Measurements from ENCODE around the gene TEX261. TPM values are rescaled to one million over a fixed set of nuclear protein-coding genes. Genes with fewer than 3 reads are reported as not detected.
"Not testable (repeated sequence)": the region's sequence is repeated elsewhere in the genome, so short reads cannot be mapped to it uniquely, and the experiment has no call there.

The TEX261 gene
- total RNA-seq, result 10 to 100 TPM; 16.6 to 19.1 TPM

DNA sequence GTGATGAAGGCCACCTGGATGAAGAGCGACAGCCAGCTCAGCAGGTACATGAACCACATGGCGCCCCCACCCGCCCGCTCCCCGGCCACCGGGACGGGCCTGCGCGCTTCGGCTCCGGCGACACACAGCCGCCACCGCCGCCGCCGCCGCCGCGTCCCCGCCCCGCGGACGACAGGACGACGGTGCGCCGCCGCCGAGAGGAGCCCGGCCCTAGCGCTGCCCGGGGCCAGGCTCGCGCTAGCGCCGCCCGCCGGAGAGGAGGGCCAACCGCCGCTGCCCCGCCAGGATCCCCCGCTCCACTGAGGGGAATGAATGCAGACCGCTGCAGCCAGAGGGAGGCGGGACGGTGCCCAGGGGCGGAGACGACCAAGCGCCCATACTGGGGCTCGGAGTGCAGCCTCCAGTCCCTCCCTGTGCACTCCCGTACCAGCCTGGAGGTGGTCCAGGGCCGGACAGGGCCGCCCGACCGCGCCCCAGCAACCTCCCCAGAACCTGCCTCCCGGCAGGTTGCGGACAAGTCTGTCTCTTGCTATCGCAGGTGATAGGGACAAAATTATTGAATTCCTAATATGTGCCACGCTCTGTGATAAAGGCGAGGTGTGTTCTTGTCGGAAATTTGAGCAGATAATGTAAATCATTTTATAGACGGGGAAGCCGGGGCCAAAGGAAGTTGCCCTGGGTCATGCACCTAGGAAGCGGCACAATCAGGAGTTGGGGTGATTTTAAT is at the start of gene TEX261:
TSS of gene TEX261 (minus strand) at position 175 of the 727 bp plus-strand sequence. CDS start at position 59, 116 bp downstream.
- Histone ChIP-seq H3K27me3 (no peaks in the 10 kb centered on the region), H3K4me3 (peak within 1 kb of the TSS; percentile 95 to 98), H3K27ac (peak within 1 kb of the TSS; percentile 54 to 79 (median 78)), H3K9me3 (no peaks in the 10 kb centered on the region), H3K4me1 (peaks cover 28% of the 10 kb centered on the region), H3K36me3 (replicated peaks in 1 of 2; ENCODE audit: insufficient read depth in 1 of 2, low read depth in 2 of 2) (no peaks in the 10 kb centered on the region)
- TF ChIP-seq POLR2A (IDR thresholded peaks at IDR 0.05), result peak; percentile 47 to 68 (median 60)
- TF ChIP-seq, protein P1, sequence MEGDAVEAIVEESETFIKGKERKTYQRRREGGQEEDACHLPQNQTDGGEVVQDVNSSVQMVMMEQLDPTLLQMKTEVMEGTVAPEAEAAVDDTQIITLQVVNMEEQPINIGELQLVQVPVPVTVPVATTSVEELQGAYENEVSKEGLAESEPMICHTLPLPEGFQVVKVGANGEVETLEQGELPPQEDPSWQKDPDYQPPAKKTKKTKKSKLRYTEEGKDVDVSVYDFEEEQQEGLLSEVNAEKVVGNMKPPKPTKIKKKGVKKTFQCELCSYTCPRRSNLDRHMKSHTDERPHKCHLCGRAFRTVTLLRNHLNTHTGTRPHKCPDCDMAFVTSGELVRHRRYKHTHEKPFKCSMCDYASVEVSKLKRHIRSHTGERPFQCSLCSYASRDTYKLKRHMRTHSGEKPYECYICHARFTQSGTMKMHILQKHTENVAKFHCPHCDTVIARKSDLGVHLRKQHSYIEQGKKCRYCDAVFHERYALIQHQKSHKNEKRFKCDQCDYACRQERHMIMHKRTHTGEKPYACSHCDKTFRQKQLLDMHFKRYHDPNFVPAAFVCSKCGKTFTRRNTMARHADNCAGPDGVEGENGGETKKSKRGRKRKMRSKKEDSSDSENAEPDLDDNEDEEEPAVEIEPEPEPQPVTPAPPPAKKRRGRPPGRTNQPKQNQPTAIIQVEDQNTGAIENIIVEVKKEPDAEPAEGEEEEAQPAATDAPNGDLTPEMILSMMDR (IDR thresholded peaks at IDR 0.05), result peak; percentile 39 to 98 (median 74)
- WGBS, 2 donors, result 0 to 1% methylated on average over 12 to 48 of the region's 65 CpGs
- ATAC-seq, result peak; percentile 98
- peak; percentile 90 to 92 (median 90) for DNase-seq
- intact Hi-C loops (cut with DNase I), result no loop called here

DNA sequence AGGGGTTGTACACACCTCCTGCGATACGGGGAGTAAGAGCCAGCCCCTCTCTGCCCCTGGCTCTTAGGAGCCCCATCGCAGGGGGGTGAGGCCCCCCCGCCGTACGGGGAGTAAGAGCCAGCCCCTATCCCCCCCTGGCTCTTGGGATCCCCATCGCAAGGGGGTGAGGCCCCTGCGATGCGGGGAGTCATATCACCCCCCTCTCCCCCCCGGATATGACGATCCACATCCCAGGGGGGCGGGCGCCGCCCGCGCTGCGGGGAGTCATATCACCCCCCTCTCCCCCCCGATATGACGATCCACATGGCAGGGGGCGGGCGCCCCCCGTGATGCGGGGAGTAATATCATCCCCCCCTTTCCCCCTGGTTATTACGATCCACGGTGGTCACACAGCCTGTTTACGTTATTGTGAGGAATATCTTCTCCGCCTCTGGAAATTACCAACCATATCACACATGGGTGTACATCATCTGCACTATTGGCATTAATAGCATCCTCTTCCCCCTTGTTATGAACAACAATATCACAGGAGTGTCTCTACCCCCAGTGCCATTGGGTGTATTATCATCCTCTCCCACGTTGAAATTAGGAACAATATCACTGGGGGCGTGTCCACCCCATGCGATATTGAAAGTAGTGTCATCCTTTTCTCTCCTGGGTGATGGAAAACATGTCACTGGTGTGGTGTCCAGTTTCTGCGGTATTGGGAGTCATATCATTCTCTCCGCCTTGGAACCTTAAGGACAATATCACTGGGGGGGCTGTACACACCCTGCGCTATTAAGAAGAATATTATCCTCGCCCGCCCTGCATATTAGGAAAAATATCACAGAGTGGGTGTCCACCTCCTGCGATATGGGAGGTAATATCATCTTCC is 49.1 kb upstream of the TEX261 start:
- TF ChIP-seq, protein P1 (IDR thresholded peaks at IDR 0.05), result no peak
- TF ChIP-seq POLR2A (IDR thresholded peaks at IDR 0.05), result no peak
- intact Hi-C loops (cut with DNase I), result no loop called here
- Histone ChIP-seq H3K27ac (no peak overlapping the region), H3K9me3 (no peaks in the 10 kb centered on the region), H3K4me3 (no peak overlapping the region), H3K27me3 (no peaks in the 10 kb centered on the region), H3K4me1 (no peaks in the 10 kb centered on the region), H3K36me3 (replicated peaks in 1 of 2; ENCODE audit: insufficient read depth in 1 of 2, low read depth in 2 of 2) (no peaks in the 10 kb centered on the region)
- DNase-seq (no peak), ATAC-seq (no peak)
- WGBS, 2 donors, result 58 to 76% methylated on average over 23 to 24 of the region's 36 CpGs

DNA sequence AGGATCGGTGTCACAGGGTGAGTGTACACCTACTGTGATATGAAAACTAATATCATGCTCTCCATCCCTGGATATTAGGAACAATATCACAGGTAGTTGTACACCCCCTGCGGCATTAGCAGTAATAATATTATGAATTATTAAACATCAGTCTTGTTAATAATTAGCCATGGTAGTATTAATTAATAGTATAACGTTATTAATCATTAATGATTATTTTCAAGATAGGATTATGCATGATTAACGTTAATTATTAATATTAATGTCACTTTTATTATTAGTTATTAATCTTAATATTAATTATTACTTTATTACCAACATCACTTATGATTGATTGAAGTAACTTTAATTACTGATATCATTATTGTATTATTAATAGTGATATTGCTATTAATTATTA is 47.6 kb upstream of the TEX261 start:
- no peaks in the 10 kb centered on the region for H3K36me3 ChIP-seq (replicated peaks in 1 of 2; ENCODE audit: insufficient read depth in 1 of 2, low read depth in 2 of 2)
- no peaks in the 10 kb centered on the region for H3K4me1 ChIP-seq
- no peak overlapping the region for H3K4me3 ChIP-seq
- no peak for ATAC-seq
- WGBS, 2 donors, result 52% methylated on average over 4 of the region's 4 CpGs
- no peaks in the 10 kb centered on the region for H3K9me3 ChIP-seq
- DNase-seq, result no peak
- no peaks in the 10 kb centered on the region for H3K27me3 ChIP-seq
- intact Hi-C loops (cut with DNase I), result no loop called here
- no peak for TF ChIP-seq POLR2A (IDR thresholded peaks at IDR 0.05)
- TF ChIP-seq, protein P1 (IDR thresholded peaks at IDR 0.05), result no peak
- no peak overlapping the region for H3K27ac ChIP-seq

DNA sequence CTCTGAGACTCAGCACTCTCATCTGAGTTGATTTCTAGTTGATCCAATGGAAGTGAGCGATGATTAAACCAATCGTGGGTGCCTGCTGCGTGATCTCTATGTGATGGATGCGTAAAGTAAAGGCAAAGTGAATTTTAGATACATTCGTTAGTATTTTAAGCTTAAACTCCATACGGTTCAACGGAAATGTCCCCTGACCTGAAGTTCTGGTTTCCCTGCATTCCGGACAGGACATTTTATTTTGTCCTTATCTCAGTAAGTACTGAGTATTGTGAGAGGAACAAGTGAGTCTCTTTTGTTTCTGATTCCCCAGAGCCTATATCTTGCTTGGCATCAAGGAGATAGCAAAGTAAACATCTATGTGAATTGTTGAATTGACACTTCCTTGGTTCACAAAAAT is 41.6 kb upstream of the TEX261 start:
- intact Hi-C loops (cut with DNase I); H3K4me3 ChIP-seq; H3K27ac ChIP-seq; H3K9me3 ChIP-seq; H3K27me3 ChIP-seq; DNase-seq; H3K4me1 ChIP-seq; ATAC-seq; H3K36me3 ChIP-seq (replicated peaks in 1 of 2; ENCODE audit: insufficient read depth in 1 of 2, low read depth in 2 of 2): not testable (repeated sequence)
- WGBS, 2 donors, result 53% methylated on average over 8 of the region's 8 CpGs

DNA sequence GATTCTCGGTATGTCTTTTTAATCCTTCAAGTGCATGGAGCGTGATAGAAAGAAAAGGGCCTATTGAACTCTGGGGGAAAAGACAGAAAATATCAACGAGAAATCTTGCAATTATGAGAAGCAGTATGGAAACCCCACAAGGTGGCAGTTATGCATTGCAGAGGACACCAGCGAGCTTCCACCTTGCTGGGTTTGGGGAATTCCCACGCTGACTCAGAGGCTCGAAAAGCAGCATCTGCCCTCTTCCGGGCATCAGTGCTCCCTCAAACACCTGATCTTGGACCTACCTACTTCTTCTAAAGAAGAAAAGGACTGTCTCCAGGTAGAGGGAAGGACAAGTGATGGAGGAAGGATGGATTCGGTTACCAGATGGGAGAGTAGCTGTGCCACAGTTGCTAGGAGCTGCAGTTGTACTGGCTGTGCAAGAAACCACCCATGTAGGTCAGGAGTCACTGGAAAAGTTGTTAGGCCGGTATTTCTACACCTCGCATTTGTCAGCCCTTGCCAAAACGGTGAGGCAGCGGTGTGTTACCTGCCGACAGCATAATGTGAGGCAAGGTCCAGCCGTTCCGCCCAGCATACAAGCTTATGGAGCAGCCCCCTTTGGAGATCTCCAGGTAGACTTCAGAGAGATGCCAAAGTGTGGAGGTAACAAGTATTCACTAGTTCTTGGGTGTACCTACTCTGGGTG is 29.0 kb upstream of the TEX261 start:
- intact Hi-C loops (cut with DNase I); ATAC-seq; H3K4me3 ChIP-seq; H3K36me3 ChIP-seq (replicated peaks in 1 of 2; ENCODE audit: insufficient read depth in 1 of 2, low read depth in 2 of 2); H3K27me3 ChIP-seq; H3K9me3 ChIP-seq: not testable (repeated sequence)
- peak overlapping the region; percentile 25 to 84 (median 78) for H3K27ac ChIP-seq
- peaks cover 15% of the 10 kb centered on the region for H3K4me1 ChIP-seq
- DNase-seq, result peak; percentile 78 to 92 (median 87)
- TF ChIP-seq, protein P1 (IDR thresholded peaks at IDR 0.05), result peak; percentile 18 to 69 (median 59)
- peak in 1 of 3 donors; percentile 17 for TF ChIP-seq POLR2A (IDR thresholded peaks at IDR 0.05)
- 14% methylated on average over 14 to 15 of the region's 15 CpGs for WGBS, 2 donors

DNA sequence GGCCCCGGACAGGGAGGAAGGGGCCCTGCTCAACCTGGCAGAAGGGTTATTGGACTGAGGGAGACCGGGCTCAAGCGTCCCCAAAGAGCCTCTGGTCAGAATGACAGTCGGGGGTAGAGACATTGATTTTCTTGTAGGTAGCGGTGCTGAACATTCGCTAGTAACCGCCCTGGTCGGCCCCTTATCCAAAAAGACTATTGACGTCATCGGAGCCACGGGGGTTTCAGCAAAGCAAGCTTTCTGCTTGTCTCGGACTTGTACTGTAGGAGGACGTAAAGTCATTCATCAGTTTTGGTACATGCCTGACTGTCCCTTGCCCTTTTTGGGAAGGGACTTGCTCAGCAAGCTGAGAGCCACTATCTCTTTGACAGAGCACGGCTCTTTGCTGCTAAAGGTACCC is 26.7 kb upstream of the TEX261 start:
- H3K36me3 ChIP-seq (replicated peaks in 1 of 2; ENCODE audit: insufficient read depth in 1 of 2, low read depth in 2 of 2); DNase-seq; intact Hi-C loops (cut with DNase I); H3K4me3 ChIP-seq; H3K27ac ChIP-seq; H3K27me3 ChIP-seq; ATAC-seq; H3K9me3 ChIP-seq: not testable (repeated sequence)
- peaks cover 15% of the 10 kb centered on the region for H3K4me1 ChIP-seq
- 78 to 79% methylated on average over 13 to 14 of the region's 14 CpGs for WGBS, 2 donors

DNA sequence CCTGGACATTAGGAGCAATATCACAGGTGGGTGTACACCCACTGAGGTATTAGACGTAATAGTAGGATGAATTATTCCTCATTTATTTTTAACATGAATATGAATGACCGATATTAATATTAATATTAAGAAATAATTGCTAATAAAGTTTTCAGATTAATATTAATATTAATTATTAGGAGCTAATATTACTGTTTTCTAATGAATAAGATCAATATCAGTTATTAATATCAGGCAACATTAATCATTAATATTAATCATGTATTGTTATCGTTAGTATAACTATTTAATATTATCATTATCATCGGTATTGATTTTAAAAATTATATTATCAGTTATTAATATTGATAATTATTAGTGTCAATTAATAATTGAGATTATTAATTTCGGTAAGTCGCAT is 25.3 kb upstream of the TEX261 start:
- H3K27me3 ChIP-seq; H3K9me3 ChIP-seq; H3K36me3 ChIP-seq (replicated peaks in 1 of 2; ENCODE audit: insufficient read depth in 1 of 2, low read depth in 2 of 2); DNase-seq; H3K27ac ChIP-seq; ATAC-seq; intact Hi-C loops (cut with DNase I); H3K4me3 ChIP-seq: not testable (repeated sequence)
- peaks cover 15% of the 10 kb centered on the region for H3K4me1 ChIP-seq
- WGBS, 2 donors, result 61 to 69% methylated on average over 6 of the region's 6 CpGs

All from body of pancreas (tissue), 4 donors.